ENCODE data around the gene NR6A1.

NR6A1 gene

DNA sequence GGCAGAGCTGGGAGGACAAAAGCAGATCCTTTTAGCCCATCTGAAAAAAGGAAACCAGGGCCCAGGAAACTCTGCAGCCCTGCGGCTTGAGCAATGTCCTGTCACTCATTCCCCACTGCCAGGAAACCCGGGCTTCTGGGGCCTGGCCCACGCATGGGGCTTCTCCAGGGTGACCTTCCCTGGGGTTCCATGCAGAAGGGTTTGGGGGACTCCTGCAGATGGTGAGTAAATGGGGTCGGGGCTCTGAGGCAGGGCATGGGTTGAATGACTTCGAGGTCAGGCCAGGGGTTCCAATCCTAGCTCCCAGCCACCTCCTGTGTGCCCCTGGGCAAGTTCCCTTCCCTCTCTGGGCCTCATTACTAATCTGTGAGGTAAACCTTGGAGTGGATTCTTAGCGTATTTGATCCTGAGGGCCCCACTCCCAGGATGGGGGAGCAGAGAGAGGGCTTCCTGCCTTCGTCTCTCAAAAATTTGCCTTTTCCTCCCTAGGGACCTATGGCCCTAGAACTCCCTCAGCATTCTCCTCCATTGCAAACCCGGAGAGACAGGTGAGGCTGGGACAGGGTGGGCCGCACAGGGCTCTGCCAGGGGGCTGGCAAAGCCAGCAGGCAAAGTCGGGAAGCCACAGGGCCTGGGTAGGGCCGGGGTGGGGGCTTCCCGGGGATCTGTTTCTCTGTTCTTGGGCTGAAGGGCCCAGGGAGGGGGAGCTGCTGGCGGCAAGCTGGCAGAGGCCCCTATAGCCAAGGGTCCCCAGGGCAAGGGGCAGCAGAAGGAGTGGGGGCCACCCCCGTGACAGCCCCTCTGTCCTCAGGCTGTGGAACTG is 295.0 kb downstream of the NR6A1 start:
- no peaks in the 10 kb centered on the region for H3K36me3 ChIP-seq (ENCODE audit: insufficient read depth)
- no peak overlapping the region for H3K4me3 ChIP-seq (IDR thresholded peaks at IDR 0.05; ENCODE audit: insufficient read depth, low read depth, low read length)
- H3K27ac ChIP-seq: no peak overlapping the region
- H3K9ac ChIP-seq: no peak overlapping the region
- TF ChIP-seq, protein P1, sequence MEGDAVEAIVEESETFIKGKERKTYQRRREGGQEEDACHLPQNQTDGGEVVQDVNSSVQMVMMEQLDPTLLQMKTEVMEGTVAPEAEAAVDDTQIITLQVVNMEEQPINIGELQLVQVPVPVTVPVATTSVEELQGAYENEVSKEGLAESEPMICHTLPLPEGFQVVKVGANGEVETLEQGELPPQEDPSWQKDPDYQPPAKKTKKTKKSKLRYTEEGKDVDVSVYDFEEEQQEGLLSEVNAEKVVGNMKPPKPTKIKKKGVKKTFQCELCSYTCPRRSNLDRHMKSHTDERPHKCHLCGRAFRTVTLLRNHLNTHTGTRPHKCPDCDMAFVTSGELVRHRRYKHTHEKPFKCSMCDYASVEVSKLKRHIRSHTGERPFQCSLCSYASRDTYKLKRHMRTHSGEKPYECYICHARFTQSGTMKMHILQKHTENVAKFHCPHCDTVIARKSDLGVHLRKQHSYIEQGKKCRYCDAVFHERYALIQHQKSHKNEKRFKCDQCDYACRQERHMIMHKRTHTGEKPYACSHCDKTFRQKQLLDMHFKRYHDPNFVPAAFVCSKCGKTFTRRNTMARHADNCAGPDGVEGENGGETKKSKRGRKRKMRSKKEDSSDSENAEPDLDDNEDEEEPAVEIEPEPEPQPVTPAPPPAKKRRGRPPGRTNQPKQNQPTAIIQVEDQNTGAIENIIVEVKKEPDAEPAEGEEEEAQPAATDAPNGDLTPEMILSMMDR (conservative IDR thresholded peaks at IDR 0.05; ENCODE audit: low read depth, low read length): no peak
- no peak overlapping the region for H2AFZ ChIP-seq (ENCODE audit: low read depth)
- H3K79me2 ChIP-seq (ENCODE audit: insufficient read depth, low read depth): no peaks in the 10 kb centered on the region
- no peaks in the 10 kb centered on the region for H3K4me1 ChIP-seq (ENCODE audit: low read depth, poor library complexity, severe bottlenecking)
- H3K4me2 ChIP-seq: no peak overlapping the region
- peaks cover 12% of the 10 kb centered on the region; the same call in 1 of the 2 replicates for H3K27me3 ChIP-seq (ENCODE audit: insufficient read depth, low read depth)
- H4K20me1 ChIP-seq (ENCODE audit: insufficient read depth): no peaks in the 10 kb centered on the region

DNA sequence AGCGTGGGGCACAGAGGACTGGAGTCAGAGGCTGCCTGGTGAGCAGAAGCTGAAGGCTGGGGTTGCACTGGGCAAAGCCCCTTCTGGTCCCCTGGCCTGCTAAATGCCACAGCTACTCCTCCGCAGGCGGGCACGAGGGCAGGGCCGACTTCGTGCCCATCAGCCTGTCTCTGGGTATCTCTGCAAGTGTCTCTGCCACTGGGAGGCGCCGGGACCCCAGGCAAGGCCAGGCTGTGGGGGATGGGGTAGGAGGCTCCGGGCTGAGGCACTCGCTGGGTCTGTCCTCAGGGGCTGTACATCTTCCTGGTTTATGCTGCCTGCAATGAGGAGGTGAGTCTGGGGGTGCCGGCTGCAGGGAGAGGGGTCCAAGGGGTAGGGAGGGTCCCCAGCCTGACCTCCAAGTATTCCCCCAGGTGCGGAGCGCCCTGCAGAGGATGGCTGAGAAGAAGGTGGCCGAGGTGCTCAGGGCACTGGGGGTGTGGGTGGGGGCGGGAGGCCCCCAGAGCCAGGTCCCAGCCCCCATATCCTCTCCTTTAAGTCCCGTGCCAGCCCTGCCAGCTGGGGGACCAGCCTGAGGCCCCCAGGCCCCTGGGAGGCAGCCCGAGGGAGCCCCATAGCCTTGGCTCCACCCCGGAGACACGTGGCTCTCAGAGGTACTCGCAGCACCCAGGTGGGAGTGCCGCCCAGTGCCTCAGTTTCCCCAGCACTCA is 295.8 kb downstream of the NR6A1 start:
- Histone ChIP-seq H3K9ac (no peak overlapping the region), H3K4me1 (ENCODE audit: low read depth, poor library complexity, severe bottlenecking) (no peaks in the 10 kb centered on the region), H3K4me2 (no peak overlapping the region), H2AFZ (ENCODE audit: low read depth) (no peak overlapping the region), H3K4me3 (IDR thresholded peaks at IDR 0.05; ENCODE audit: insufficient read depth, low read depth, low read length) (no peak overlapping the region), H3K27ac (no peak overlapping the region), H4K20me1 (ENCODE audit: insufficient read depth) (no peaks in the 10 kb centered on the region), H3K27me3 (ENCODE audit: insufficient read depth, low read depth) (peaks cover 12% of the 10 kb centered on the region; the same call in 1 of the 2 replicates), H3K79me2 (ENCODE audit: insufficient read depth, low read depth) (no peaks in the 10 kb centered on the region), H3K36me3 (ENCODE audit: insufficient read depth) (no peaks in the 10 kb centered on the region)
- TF ChIP-seq, protein P1 (conservative IDR thresholded peaks at IDR 0.05; ENCODE audit: low read depth, low read length): no peak

DNA sequence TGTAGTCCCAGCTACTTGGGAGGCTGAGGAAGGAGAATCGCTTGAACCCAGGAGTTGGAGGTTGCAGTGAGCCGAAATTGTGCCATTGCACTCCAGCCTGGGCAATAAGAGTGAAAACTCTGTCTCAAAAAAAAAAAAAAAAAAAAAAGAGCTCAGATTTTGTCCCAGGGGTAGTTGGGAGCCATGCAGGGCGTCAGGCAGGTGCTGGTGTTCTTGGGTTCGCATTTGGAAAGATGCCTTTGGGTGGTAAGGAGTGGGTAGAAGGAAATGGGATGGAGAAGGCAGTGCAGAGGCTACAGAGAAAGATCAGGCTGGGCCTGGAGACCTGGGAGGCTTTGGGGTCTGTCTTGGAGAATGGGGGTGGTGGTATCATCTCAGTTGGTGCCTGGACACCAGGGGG is 297.0 kb downstream of the NR6A1 start:
- Histone ChIP-seq H3K79me2 (ENCODE audit: insufficient read depth, low read depth) (no peaks in the 10 kb centered on the region), H3K4me1 (ENCODE audit: low read depth, poor library complexity, severe bottlenecking) (no peaks in the 10 kb centered on the region), H3K4me2 (no peak overlapping the region), H2AFZ (ENCODE audit: low read depth) (no peak overlapping the region), H3K4me3 (IDR thresholded peaks at IDR 0.05; ENCODE audit: insufficient read depth, low read depth, low read length) (no peak overlapping the region), H3K9ac (no peak overlapping the region), H3K27me3 (ENCODE audit: insufficient read depth, low read depth) (peaks cover 9% of the 10 kb centered on the region; the same call in 1 of the 2 replicates), H3K36me3 (ENCODE audit: insufficient read depth) (no peaks in the 10 kb centered on the region), H4K20me1 (ENCODE audit: insufficient read depth) (no peaks in the 10 kb centered on the region), H3K27ac (no peak overlapping the region)
- TF ChIP-seq, protein P1 (conservative IDR thresholded peaks at IDR 0.05; ENCODE audit: low read depth, low read length): no peak

DNA sequence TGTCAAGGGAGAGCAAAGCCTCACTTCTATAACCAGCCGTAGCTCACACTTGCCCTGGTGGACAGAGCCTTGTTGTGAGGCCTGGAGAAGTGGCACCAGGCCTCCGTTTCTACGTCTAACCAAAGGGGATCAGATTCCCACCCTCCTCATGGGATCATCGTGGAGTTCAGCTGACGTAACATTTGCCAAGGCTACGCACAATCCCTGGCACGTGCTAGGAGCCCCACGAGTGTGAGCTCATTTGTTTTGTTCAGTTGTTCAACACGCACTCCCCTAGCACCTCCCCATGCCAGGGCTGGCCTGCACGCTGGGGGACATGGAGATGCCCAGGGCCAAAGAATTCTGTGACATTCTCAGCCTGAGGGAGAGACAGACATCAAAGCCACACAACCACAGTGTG is 297.8 kb downstream of the NR6A1 start:
- Histone ChIP-seq H3K4me1 (ENCODE audit: low read depth, poor library complexity, severe bottlenecking) (no peaks in the 10 kb centered on the region), H3K9ac (no peak overlapping the region), H3K27ac (no peak overlapping the region), H4K20me1 (ENCODE audit: insufficient read depth) (no peaks in the 10 kb centered on the region), H3K79me2 (ENCODE audit: insufficient read depth, low read depth) (no peaks in the 10 kb centered on the region), H3K36me3 (ENCODE audit: insufficient read depth) (no peaks in the 10 kb centered on the region), H2AFZ (ENCODE audit: low read depth) (no peak overlapping the region), H3K27me3 (ENCODE audit: insufficient read depth, low read depth) (peaks cover 7% of the 10 kb centered on the region; the same call in 1 of the 2 replicates), H3K4me3 (IDR thresholded peaks at IDR 0.05; ENCODE audit: insufficient read depth, low read depth, low read length) (no peak overlapping the region), H3K4me2 (no peak overlapping the region)
- TF ChIP-seq, protein P1 (conservative IDR thresholded peaks at IDR 0.05; ENCODE audit: low read depth, low read length): no peak

All from KMS-11 (cell line).